Tibial artery (tissue), 4 donors: Measurements from ENCODE around the gene ADAMTS3.
A peak's percentile ranks its signal among the peaks of the same experiment; 100 is the strongest.

ENCODE experiments used
- DNase-seq, 2 donors: peaks; one replicate each; pipeline ENCODE4 v3.0.0-alpha.2; 2019
- H3K27ac ChIP-seq, 2 donors: fragments of 200-600 bp; sonication (generic) in 1 of 2; 1 replicate in 1 of 2; 2 replicates in 1 of 2; pipeline ENCODE4 v1.5.1; 2018 to 2019; ENCODE audit warnings: mild to moderate bottlenecking in 1 of 2
- H3K27me3 ChIP-seq, 2 donors: fragments of 200-600 bp; sonication (generic) in 1 of 2; one replicate each; pipeline versions ENCODE4 v1.5.1 to v1.6.0; 2016 to 2019
- H3K36me3 ChIP-seq, 3 donors: fragments of 200-600 bp; sonication (generic) in 2 of 3; one replicate each; pipeline ENCODE4 v1.5.1; 2016 to 2019; ENCODE audit warnings: mild to moderate bottlenecking in 2 of 3
- H3K4me1 ChIP-seq, 4 donors: fragments of 200-600 bp; sonication (generic) in 2 of 4; 1 replicate in 3 of 4; 2 replicates in 1 of 4; pipeline ENCODE4 v1.5.1; 2016 to 2019
- H3K4me3 ChIP-seq, 2 donors: fragments of 200-600 bp; sonication (generic) in 1 of 2; 1 replicate in 1 of 2; 2 replicates in 1 of 2; pipeline ENCODE4 v1.5.1; 2018 to 2019; ENCODE audit warnings: mild to moderate bottlenecking in 2 of 2
- H3K9me3 ChIP-seq, 3 donors: fragments of 200-600 bp; sonication (generic) in 1 of 3; one replicate each; pipeline ENCODE4 v1.5.1; 2016 to 2019
- CTCF ChIP-seq, 2 experiments: fragments of 200-600 bp in 1 of 2; fragments of 450-650 bp in 1 of 2; IDR thresholded peaks; one replicate each; pipeline ENCODE4 v1.5.1; 2017 to 2019; ENCODE audit warnings: antibody characterized with exemption in 2 of 2, mild to moderate bottlenecking in 1 of 2, moderate library complexity in 1 of 2
- intact Hi-C: fragments of 100-400 bp; cut with DNase I; formaldehyde crosslinking; loops from one replicate; pipeline ENCODE4 v1.15.0; 2023; ENCODE audit warnings: low total_unique reads

ADAMTS3 gene

GRCh38 chr4:72451349-72451748 is 117.7 kb downstream of the ADAMTS3 start:
- H3K27ac ChIP-seq: peak overlapping the region in 1 of 2 donors; percentile 52
- TF ChIP-seq CTCF (IDR thresholded peaks at IDR 0.05): no peak
- no peaks in the 10 kb centered on the region for H3K36me3 ChIP-seq
- intact Hi-C loops: no loop called here
- no peaks in the 10 kb centered on the region for H3K27me3 ChIP-seq
- DNase-seq: peak; percentile 34 to 67
- H3K4me3 ChIP-seq: no peak overlapping the region
- no peaks in the 10 kb centered on the region for H3K9me3 ChIP-seq
- peaks cover 0 to 21% (median 2%) of the 10 kb centered on the region in 4 donors for H3K4me1 ChIP-seq

- Histone ChIP-seq H3K36me3 (no peaks in the 10 kb centered on the region), H3K27ac (peak overlapping the region in 1 of 2 donors; percentile 0), H3K27me3 (no peaks in the 10 kb centered on the region), H3K4me3 (no peak overlapping the region), H3K4me1 (peaks cover 0 to 24% (median 2%) of the 10 kb centered on the region in 4 donors), H3K9me3 (no peaks in the 10 kb centered on the region)
- DNase-seq: no peak
- TF ChIP-seq CTCF (IDR thresholded peaks at IDR 0.05): no peak
- intact Hi-C loops: no loop called here
Measured at GRCh38 chr4:72449705-72450104, 119.3 kb downstream of the ADAMTS3 start.

- no peaks in the 10 kb centered on the region for H3K9me3 ChIP-seq
- no peaks in the 10 kb centered on the region for H3K27me3 ChIP-seq
- intact Hi-C loops: no loop called here
- H3K4me1 ChIP-seq: peaks cover 0 to 30% (median 2%) of the 10 kb centered on the region in 4 donors
- H3K4me3 ChIP-seq: no peak overlapping the region
- no peak for TF ChIP-seq CTCF (IDR thresholded peaks at IDR 0.05)
- H3K36me3 ChIP-seq: no peaks in the 10 kb centered on the region
- no peak overlapping the region for H3K27ac ChIP-seq
- no peak for DNase-seq
Measured at GRCh38 chr4:72448231-72448630, 120.8 kb downstream of the ADAMTS3 start.

GRCh38 chr4:72446353-72447055 is 122.5 kb downstream of the ADAMTS3 start:
- intact Hi-C loops: no loop called here

GRCh38 chr4:72444092-72444491 is 124.9 kb downstream of the ADAMTS3 start:
- no peak for TF ChIP-seq CTCF (IDR thresholded peaks at IDR 0.05)
- intact Hi-C loops: no loop called here

More at GRCh38 chr4:72446353-72447055, 122.5 kb downstream of the ADAMTS3 start:
- no peak for DNase-seq
- TF ChIP-seq CTCF (IDR thresholded peaks at IDR 0.05): no peak
- H3K27ac ChIP-seq: peak overlapping the region in 1 of 2 donors; percentile 47
- no peak overlapping the region for H3K4me3 ChIP-seq
- H3K4me1 ChIP-seq: peaks cover 0 to 18% (median 0%) of the 10 kb centered on the region in 4 donors
- no peaks in the 10 kb centered on the region for H3K36me3 ChIP-seq
- no peaks in the 10 kb centered on the region for H3K27me3 ChIP-seq
- H3K9me3 ChIP-seq: no peaks in the 10 kb centered on the region

More at GRCh38 chr4:72444092-72444491, 124.9 kb downstream of the ADAMTS3 start:
- no peak overlapping the region for H3K27ac ChIP-seq
- H3K9me3 ChIP-seq: no peaks in the 10 kb centered on the region
- H3K4me1 ChIP-seq: peaks cover 0 to 17% (median 0%) of the 10 kb centered on the region in 4 donors
- DNase-seq: no peak
- no peaks in the 10 kb centered on the region for H3K27me3 ChIP-seq
- no peak overlapping the region for H3K4me3 ChIP-seq
- no peaks in the 10 kb centered on the region for H3K36me3 ChIP-seq
